Ammon's horn (tissue), 1 donor: ENCODE results near the gene SCO2.

Source experiments
- DNase-seq: peaks from one replicate; pipeline ENCODE4 v3.0.0-alpha.2; 2016; ENCODE audit warnings: low spot score

The SCO2 gene, protein sequence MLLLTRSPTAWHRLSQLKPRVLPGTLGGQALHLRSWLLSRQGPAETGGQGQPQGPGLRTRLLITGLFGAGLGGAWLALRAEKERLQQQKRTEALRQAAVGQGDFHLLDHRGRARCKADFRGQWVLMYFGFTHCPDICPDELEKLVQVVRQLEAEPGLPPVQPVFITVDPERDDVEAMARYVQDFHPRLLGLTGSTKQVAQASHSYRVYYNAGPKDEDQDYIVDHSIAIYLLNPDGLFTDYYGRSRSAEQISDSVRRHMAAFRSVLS

DNA sequence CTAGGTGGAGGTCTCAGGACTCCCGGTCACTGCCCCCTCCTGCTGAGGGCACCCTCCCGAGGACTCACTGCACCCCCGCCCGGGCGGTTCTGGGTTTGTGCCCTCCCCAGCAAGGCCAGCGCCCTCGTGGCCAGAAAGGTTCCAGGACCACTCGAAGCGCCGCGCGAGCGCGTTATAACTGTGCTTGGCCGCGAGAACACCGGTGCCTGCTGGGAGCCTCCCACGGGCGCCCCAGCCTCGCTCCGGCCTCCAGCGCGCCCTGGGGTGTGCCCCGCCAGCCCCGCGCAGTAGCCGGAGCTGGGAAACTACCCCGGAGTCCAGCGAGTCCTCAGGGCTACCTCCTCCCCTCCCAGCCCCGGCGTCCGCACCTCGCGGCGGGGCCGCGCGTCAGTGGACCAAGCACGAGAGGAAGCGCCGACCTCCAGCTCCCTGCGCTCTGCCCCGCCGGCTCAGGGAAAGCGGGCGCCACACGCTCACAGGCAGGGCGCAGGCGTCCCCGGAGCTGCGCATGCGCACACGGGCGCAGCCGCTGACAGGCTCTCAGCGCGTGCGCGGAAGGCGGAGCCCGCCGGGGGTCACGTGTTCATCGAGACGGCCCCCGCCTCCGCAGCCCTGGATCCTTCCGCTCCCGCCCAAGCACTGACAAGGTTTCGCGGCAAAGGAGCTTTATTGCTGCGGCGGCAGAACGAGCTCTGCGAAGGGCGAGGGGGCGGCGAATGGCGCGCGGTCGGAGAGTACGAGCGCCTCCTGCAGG, at the start of gene SCO2:
SCO2 (minus strand) TSS at position 495 of the 754 bp plus-strand sequence. CDS start 1,187 bp downstream, outside the sequence.
- peak; percentile 96 for DNase-seq

DNA sequence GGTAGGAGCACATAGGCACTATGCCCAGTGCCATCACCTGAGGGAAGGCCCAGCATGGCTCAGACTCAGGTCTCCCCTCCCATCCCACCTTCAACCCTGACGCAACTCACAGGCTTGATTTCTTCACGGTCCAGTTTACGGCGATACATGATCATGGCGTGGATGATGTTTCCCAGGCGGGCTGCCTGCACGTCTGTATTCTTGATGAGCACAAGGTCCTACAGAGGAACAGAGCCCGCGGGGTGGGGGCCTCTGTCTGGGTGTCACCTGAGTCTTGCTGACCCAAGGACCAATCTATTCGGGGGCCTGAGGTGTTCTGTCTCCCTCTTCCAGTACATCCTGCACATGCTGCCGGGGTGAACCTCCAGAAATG, 49.0 kb upstream of the SCO2 start:
- no peak for DNase-seq

DNA sequence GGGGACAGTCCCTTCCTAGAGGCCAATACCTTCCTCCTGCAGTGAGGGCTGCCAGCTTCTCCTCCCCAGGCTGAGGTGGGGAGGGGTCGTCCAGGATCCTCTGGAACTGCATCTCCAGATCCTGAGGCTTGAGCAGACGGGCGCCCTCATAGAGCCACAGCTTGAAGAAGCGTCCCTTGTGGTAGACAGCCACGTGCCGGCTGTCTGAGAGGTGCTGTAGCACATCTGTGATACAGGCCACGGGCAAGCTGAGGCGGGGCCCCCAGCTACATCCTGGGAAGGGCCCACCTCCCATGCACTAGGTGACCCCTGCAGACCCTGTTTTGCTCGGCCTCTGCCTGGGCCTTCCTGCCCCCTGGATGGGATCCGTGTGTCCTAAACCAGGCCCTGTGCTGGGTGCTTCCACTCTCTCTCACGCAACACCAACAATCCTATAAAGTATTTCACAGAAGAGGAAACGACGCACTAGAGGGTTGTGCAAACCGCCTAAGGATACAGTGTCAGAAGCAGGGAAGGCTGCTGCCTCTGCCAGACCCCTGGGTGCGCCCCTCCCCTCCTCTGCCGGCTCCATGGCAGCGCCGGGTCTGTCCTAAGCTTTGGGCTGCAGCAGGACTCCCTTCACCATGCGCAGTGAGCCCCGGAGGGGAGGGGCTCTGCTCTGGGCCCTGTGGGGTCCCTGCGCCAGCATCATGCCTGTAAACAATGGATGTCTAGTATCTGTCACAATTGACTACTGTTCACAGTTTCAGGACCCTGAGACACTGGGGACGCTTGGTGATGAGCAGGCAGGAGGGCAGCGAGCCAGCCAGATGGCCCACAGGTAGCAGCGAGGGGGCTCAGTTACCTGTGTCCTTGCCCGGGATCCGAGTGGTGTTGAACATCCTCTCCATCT, 48.3 kb upstream of the SCO2 start:
- DNase-seq = no peak

DNA sequence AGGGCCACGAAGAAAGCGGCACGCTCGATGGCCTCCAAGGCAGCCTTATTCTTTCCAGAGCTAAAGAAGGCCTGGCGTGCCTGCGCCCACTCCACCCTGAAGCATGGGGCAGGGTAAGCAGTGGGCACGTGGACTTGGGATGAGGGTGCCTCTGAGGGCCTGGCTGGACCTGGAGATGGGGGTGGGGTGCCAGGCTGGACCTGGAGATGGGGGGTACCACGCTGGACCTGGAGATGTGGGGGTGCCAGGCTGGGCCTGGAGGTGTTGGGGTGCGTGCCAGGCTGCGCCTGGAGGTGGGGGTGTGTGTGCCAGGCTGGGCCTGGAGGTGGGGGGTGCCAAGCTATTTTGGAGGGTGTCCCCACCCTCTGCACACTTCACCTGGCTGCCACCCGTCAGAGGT, 47.6 kb upstream of the SCO2 start:
- DNase-seq = no peak

- DNase-seq = no peak
Measured at GRCh38 chr22:50571264-50572175, 46.1 kb upstream of the SCO2 start.

DNA sequence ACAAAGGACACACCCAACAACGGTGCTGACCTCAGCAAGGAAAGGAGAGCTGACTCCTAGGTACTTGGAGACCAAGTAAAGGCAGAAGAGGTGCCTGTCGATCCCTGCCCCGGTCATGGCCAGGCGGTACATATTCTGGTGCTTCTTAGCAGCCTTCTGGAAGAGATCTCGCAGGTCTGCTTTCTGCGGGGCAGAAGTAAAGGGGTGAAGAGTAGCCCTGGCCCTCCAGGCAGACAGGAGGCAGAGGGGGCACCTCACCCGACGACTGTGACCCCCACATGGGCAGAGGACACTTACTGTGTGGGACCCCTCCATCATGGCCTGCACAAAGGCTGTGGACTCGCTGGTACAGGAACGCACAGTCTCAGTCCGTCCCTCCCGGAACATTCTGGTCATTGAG, 45.5 kb upstream of the SCO2 start:
- no peak for DNase-seq

GRCh38 chr22:50569896-50570535, 44.6 kb upstream of the SCO2 start:
- no peak for DNase-seq

DNA sequence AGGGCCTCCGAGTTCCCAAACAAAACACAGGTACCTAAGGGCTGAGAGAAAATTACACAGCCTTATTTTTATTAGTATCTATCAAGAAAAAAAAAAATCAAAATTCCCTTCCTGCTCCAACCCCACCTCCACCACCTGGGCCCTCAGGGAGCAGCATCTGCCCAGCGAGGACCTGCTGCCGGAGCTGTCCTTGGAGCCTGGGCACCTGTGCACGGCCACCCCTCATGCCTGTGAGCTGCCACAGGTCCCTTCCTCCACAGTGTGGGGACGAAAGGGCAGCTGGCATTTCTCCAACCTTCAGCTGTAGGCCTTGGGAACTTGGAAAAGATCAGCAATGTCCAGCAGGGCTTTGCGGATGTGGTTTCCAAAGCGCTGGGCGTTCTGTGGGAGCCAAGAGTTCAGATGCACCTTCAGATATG, 43.7 kb upstream of the SCO2 start:
- DNase-seq = no peak

GRCh38 chr22:50568626-50569025, 43.2 kb upstream of the SCO2 start:
- DNase-seq = no peak

- DNase-seq = no peak
Measured at GRCh38 chr22:50567721-50568252, 42.4 kb upstream of the SCO2 start.

- no peak for DNase-seq
Measured at GRCh38 chr22:50564289-50564688, 38.9 kb upstream of the SCO2 start.

- DNase-seq = no peak
Measured at GRCh38 chr22:50563413-50564160, 38.2 kb upstream of the SCO2 start.

- peak; percentile 97 for DNase-seq
Measured at GRCh38 chr22:50562523-50563412, 37.4 kb upstream of the SCO2 start, which contains the start of gene SYCE3. Gene SYCE3 (minus strand): TSS chr22:50562919. CDS start chr22:50556405, 6,514 bp downstream.

- no peak for DNase-seq
Measured at GRCh38 chr22:50561401-50562358, 36.3 kb upstream of the SCO2 start.

- no peak for DNase-seq
Measured at GRCh38 chr22:50560034-50560433, 34.6 kb upstream of the SCO2 start.

GRCh38 chr22:50556703-50557102, 31.3 kb upstream of the SCO2 start:
- DNase-seq = no peak

GRCh38 chr22:50553310-50553709, 27.9 kb upstream of the SCO2 start:
- no peak for DNase-seq
